Hypothalamus (tissue), 51 donors: ENCODE measurements around the gene BRIP1.
"Not testable (repeated sequence)": the region's sequence is repeated elsewhere in the genome, so short reads cannot be mapped to it uniquely, and the experiment has no call there.

Experiments used
- DNase-seq, 51 donors: peaks; one replicate each; lab custom pipeline; 2025; lab: John Stamatoyannopoulos, UW

BRIP1 gene

GRCh38 chr17:61734466-61734865 lies 128.9 kb downstream of the BRIP1 start:
- no peak for DNase-seq

GRCh38 chr17:61734012-61734411 lies 129.3 kb downstream of the BRIP1 start:
- DNase-seq: no peak

GRCh38 chr17:61733021-61733420 lies 130.3 kb downstream of the BRIP1 start:
- no peak for DNase-seq

- no peak for DNase-seq
These were observed 131.2 kb downstream of the BRIP1 start for GRCh38 chr17:61732169-61732568.

- no peak for DNase-seq
These were observed 132.0 kb downstream of the BRIP1 start for GRCh38 chr17:61731330-61731729.

- no peak for DNase-seq
These were observed 133.5 kb downstream of the BRIP1 start for GRCh38 chr17:61729690-61730268.

- no peak for DNase-seq
These were observed 135.0 kb downstream of the BRIP1 start for GRCh38 chr17:61728297-61728836.

- DNase-seq: not testable (repeated sequence)
These were observed 135.5 kb downstream of the BRIP1 start for GRCh38 chr17:61727798-61728197.

GRCh38 chr17:61726977-61727376 lies 136.4 kb downstream of the BRIP1 start:
- DNase-seq: no peak

- no peak for DNase-seq
These were observed 138.6 kb downstream of the BRIP1 start for GRCh38 chr17:61724777-61725176.

GRCh38 chr17:61723914-61724313 lies 139.4 kb downstream of the BRIP1 start:
- no peak for DNase-seq

GRCh38 chr17:61723183-61723582 lies 140.1 kb downstream of the BRIP1 start:
- no peak for DNase-seq

- no peak for DNase-seq
These were observed 140.9 kb downstream of the BRIP1 start for GRCh38 chr17:61722398-61722797.

- no peak for DNase-seq
These were observed 143.1 kb downstream of the BRIP1 start for GRCh38 chr17:61720016-61720795.

- DNase-seq: not testable (repeated sequence)
These were observed 144.1 kb downstream of the BRIP1 start for GRCh38 chr17:61719220-61719619.

- no peak for DNase-seq
These were observed 145.3 kb downstream of the BRIP1 start for GRCh38 chr17:61718022-61718421.

- DNase-seq: no peak
These were observed 146.0 kb downstream of the BRIP1 start for GRCh38 chr17:61717352-61717751.

- DNase-seq: no peak
These were observed 147.0 kb downstream of the BRIP1 start for GRCh38 chr17:61716225-61716829.

GRCh38 chr17:61715348-61715747 lies 148.0 kb downstream of the BRIP1 start:
- no peak for DNase-seq

GRCh38 chr17:61714300-61714699 lies 149.0 kb downstream of the BRIP1 start:
- DNase-seq: no peak

- DNase-seq: no peak
These were observed 150.3 kb downstream of the BRIP1 start for GRCh38 chr17:61713035-61713434.

- no peak for DNase-seq
These were observed 152.8 kb downstream of the BRIP1 start for GRCh38 chr17:61710546-61710945.
